AG10803 (cell line): ENCODE data around the gene SELPLG.
A peak's percentile ranks its signal among the peaks of the same experiment; 100 is the strongest.

ENCODE experiments used
- DNase-seq: peaks from one replicate; pipeline ENCODE4 v3.0.0; 2010; ENCODE audit warnings: low read depth
- H3K4me3 ChIP-seq: 2 replicates; pipeline ENCODE4 v1.5.1; 2011; ENCODE audit warnings: mild to moderate bottlenecking, low read length, control low read depth
- CTCF ChIP-seq: conservative IDR thresholded peaks from 2 replicates; pipeline ENCODE4 v1.5.1; 2011; ENCODE audit warnings: mild to moderate bottlenecking, low read length, control low read depth, inconsistent platforms

SELPLG gene

GRCh38 chr12:108629151-108629550 lies 4.5 kb downstream of the SELPLG start:
- H3K4me3 ChIP-seq: no peak overlapping the region
- no peak for DNase-seq
- no peak for TF ChIP-seq CTCF

GRCh38 chr12:108627134-108627920 lies 6.4 kb downstream of the SELPLG start:
- H3K4me3 ChIP-seq: no peak overlapping the region
- no peak for TF ChIP-seq CTCF
- no peak for DNase-seq

- TF ChIP-seq CTCF: no peak
- no peak overlapping the region for H3K4me3 ChIP-seq
- no peak for DNase-seq
Observed at GRCh38 chr12:108625228-108625627, 8.5 kb downstream of the SELPLG start.

- no peak for TF ChIP-seq CTCF
- DNase-seq: no peak
- no peak overlapping the region for H3K4me3 ChIP-seq
Observed at GRCh38 chr12:108623577-108623976, 10.1 kb downstream of the SELPLG start.

- no peak for TF ChIP-seq CTCF
- no peak for DNase-seq
- H3K4me3 ChIP-seq: no peak overlapping the region
Observed at GRCh38 chr12:108622921-108623514, 10.7 kb downstream of the SELPLG start.

GRCh38 chr12:108622421-108622820 lies 11.3 kb downstream of the SELPLG start:
- no peak for TF ChIP-seq CTCF
- no peak overlapping the region for H3K4me3 ChIP-seq
- DNase-seq: peak; percentile 61

- no peak for DNase-seq
- no peak for TF ChIP-seq CTCF
- H3K4me3 ChIP-seq: no peak overlapping the region
Observed at GRCh38 chr12:108621161-108621560, 12.5 kb downstream of the SELPLG start.
